LoVo (cell line): ENCODE data around the gene PTPN11.
A peak's percentile ranks its signal among the peaks of the same experiment; 100 is the strongest.
"Not testable (repeated sequence)": the region's sequence is repeated elsewhere in the genome, so short reads cannot be mapped to it uniquely, and the experiment has no call there.

Experiments
- DNase-seq: peaks from one replicate; pipeline ENCODE4 v3.0.0-alpha.2; 2016; ENCODE audit warnings: low spot score

Gene PTPN11

DNA sequence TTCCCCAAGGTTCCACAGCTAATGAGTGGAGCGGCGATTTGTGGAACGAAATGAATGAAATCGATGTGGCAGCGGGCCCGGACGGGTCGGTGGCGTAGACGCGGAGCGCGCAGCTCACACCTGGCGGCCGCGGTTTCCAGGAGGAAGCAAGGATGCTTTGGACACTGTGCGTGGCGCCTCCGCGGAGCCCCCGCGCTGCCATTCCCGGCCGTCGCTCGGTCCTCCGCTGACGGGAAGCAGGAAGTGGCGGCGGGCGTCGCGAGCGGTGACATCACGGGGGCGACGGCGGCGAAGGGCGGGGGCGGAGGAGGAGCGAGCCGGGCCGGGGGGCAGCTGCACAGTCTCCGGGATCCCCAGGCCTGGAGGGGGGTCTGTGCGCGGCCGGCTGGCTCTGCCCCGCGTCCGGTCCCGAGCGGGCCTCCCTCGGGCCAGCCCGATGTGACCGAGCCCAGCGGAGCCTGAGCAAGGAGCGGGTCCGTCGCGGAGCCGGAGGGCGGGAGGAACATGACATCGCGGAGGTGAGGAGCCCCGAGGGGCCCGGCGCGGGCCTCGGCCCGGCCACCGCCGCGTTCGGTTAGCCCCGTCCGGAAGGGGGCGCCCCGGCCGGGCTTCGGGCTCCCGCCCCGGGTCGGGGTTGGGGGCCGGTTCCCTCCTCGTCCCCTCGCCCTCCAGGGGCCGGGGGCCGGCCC is at the start of gene PTPN11:
Gene PTPN11 (plus strand): TSS at position 340 of the 689 bp plus-strand sequence. CDS start 165 bp downstream, at position 505.
- peak; percentile 90 for DNase-seq

DNA sequence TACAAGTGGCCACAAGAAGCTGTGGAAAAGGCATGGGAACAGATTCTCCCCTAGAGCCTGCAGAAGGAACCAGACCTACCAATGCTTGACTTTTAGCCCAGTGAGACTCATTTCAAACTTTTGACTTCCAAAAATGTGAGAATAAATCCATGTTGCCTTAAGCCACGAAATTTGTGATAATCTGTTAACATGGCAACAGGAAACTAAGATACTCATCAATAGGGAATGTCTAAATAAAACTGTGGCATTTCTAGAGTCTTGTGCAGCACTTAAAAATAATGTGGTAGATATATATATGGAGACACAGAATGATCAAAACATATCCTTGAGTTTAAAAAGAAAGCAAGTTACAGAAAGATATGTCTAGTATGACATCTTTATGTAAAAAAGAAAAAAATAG is 48.5 kb upstream of the PTPN11 start:
- DNase-seq: no peak

DNA sequence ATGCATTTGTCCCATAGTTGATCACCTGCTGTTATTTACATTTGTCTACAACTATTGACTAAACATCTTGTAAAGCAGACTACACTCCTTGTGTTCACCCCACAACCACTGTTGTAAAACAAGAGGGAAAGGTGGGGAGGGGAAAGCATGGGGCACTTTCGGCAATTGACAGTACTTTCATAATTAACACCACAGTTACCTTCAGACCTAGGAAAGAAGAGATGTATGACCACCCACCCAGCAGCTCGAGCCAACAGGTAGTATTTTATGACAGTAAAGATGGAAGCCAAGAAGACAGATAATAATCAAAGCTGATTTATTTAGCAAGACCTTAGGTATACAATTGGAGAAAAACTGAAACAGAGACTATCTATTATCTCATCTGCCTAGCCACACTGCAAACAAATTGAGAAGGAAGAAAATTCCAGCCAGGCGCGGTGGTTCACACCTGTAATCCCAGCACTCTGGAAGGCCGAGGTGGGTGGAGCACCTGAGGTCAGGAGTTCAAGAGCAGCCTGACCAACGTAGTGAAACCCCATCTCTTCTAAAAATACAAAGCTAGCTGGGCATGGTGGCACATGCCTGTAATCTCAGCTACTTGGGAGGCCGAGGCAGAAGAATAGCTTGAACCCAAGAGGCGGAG is 47.8 kb upstream of the PTPN11 start:
- no peak for DNase-seq

DNA sequence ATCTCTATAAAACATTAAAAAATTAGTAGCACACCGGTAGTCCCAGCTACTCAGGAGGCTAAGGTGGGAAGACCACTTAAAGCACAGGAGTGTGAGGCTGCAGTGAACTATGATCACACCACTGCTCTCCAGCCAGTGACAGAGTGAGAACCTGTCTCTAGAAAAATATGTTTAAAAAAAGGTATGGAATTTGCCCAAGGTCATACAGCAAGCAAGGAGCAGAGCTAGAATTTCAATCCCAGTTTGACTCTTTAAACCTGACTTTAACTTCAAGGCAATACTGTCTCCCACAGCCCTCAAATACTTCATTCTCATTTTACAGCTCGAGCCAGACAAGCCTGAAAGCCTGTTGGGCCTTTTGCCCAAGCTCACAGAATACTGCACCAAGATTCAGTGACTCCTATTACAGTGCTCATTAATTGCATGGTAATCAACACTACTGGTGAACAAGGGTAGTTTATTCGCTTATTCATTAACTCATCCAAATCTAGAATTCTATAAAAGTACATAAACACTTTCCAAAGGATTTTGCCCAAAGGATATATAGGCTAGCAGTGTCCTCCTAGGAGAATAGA is 44.5 kb upstream of the PTPN11 start:
- no peak for DNase-seq

DNA sequence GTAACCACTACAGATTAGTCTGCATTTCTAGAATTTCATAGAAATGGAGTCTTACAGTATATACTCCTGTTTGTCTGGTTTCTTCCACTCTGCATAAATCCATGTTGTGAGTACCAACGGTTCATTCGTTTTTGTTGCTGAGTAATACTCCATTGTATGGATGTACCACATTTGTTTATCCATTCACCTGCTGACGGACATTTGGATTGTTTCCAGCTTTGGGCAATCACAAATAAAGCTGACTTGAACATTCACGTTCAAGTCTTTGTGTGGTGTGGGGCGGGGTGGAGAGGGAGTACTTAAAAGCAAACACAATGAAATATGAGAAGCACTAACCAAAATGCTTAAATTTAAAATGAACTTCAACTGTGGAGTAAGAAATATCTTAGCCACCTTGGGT is 43.6 kb upstream of the PTPN11 start:
- DNase-seq: no peak

DNA sequence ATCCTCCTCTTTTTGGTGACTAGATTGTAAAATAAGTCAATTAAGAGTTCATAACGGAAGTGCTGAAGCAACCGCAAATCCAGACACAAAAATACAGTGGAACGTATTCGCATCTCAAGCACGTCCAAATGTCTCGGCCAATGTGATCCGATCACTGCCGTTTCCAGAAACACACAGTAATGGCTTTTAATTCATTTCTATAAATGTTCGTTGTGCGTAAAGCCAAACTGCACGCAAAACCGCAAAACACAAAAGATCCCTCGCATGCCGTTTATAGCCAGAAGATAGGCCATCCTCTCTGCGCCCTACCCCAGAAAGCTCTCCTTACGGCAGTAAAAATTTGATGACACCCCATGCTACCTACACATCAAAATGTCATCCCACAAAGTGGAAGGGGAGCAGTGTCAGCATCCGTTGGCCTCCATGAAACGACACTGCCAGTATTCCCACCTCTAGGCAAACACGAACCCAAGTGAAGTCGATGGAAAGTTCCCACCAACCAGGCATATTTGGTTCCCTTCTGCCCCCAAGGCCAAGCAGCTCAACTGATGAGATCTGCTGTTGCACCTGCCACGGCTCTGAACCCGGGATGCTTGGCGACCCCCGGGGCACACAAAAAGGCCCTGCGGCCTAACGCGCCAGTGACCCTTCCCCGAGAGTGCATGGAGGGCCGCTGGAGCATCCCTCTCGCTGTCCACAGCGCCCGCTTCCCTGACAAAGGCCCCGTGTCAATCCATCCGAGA is 37.9 kb upstream of the PTPN11 start:
- DNase-seq: no peak

DNA sequence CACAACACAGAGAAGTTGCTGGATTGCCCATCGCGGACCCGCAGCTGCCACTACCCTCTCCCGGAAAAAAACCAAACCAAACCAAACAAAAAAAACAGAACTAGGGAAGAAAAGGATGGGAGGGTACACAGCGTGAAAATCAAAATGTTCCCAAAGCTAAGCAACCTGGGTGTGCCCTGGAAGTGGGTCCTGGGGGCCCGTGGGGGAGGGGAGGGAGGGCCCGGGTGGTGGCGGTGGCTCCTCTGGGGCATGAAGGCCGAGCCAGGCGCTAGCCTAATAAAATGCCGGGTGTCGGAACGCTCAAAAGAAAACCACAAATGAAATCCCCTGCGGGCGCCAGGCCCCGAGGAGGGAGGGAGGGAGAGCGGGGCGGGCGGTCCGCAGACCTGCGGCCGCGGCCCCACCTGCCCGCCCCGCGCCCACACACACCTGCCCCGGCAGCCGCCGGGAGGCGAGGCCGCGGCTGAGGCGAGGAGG is 37.3 kb upstream of the PTPN11 start:
- peak; percentile 47 for DNase-seq

DNA sequence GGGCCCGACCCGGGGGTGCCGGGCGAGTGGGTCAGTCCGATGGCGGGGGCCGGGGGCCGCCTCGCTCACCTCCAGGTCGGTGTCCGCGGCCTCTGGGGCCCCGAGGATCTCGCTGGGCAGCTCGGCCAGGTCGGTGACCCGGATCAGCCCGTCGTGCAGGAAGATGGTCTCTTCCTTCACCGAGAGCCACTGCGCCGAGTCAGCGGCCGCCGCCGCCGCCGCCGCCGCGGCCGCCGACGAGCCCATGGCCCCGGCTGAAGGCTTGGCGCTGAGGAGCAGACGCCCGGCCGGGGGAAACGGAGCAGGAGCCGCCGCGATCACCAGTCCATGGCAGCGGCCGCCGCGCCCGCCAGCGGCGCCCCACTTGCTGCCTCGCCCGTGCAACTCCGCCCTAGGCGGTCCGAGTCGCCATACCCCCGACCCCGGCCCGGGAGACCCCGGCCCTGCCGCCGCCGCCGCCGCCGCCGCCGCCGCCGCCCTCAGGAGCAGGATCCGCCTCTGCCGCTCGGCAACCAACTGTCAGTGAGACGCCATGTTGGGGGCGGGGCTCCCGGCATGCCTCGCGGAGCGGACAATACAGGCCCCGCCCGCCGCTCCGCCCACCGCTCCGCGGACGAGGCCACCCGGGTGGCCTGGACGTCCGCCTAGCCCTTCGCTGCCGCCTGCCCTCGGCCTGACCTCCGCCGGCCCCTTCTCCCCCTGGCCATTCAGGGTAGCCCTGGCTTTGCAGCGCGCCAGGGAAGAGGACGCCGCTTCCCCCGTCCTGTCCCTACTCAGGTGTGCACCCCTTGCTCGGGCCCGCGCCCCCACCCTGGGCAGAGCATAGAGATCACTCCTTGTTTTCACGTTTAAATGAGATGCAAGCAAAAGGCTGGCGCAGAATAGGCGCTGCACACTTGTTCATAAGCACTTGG is 36.6 kb upstream of the PTPN11 start, which contains the start of gene HECTD4:
Gene HECTD4 (minus strand): TSS at position 549 of the 914 bp plus-strand sequence. CDS start 303 bp downstream, at position 246.
- DNase-seq: peak; percentile 96

DNA sequence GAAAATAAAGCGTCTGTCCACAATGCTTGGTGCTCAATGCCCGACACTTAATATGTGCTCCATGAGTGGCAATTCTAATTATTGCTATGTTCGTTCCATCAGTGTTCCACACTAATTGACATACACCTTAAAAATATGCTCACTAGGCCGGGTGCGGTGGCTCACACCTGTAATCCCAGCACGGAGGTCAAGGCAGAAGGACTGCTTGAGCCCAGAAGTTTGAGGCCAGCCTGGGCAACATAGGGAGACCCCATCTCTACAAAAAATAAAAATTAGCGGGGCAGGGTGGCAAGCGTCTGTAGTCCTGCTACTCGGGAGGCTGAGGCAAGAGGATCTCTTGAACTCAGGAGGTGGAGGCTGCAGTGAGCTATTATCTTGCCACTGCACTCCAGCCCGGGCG is 35.9 kb upstream of the PTPN11 start:
- no peak for DNase-seq

DNA sequence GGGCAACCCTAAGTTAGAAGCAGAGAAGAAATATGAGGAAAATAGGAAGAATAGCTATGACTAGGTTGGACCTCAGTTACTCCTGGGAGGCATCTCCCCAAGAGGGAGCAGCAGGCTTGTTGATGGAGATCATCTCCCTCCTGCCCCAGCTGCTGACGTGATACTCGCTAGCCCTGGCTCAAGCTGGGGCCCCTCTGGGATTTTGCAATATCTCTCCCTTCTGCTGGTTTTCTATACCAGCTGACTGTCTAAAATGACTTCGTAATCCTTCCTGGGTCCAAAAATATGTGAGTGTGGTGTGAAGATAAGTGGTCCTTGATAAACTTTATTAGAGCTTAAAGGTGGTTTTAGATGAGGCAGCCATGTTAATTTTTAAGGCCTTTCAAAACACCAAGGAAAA is 32.0 kb upstream of the PTPN11 start:
- no peak for DNase-seq

DNA sequence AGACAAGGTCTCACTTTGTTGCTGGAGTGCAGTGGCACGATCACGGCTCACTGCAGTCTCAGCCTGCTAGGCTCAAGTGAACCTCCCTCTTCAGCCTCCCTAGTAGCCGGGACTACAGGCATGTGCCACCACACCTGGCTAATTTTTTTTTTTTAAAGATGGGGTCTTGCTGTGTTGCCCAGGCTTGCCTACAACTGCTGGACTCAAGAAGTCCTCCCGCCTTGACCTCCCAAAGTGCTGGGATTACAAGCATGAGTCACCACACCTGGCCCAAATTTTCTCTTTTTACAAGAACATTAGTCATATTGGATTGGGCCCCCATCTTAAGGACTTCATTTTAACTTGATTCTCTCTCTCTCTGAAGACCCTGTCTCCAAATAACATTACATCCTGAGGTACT is 29.5 kb upstream of the PTPN11 start:
- DNase-seq: no peak

DNA sequence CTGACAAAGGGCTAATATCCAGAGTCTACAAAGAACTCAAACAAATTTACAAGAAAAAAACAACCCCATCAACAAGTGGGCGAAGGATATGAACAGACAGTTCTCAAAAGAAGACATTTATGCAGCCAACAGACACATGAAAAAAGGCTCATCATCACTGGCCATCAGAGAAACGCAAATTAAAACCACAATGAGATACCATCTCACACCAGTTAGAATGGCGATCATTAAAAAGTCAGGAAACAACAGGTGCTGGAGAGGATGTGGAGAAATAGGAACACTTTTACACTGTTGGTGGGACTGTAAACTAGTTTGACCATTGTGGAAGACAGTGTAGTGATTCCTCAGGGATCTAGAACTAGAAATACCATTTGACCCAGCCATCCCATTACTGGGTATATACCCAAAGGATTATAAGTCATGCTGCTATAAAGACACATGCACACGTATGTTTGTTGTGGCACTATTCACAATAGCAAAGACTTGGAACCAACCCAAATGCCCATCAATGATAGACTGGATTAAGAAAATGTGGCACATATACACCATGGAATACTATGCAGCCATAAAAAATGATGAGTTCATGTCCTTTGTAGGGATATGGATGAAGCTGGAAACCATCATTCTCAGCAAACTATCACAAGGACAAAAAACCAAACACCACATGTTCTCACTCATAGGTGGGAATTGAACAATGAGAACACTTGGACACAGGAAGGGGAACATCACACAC is 28.7 kb upstream of the PTPN11 start:
- not testable (repeated sequence) for DNase-seq

DNA sequence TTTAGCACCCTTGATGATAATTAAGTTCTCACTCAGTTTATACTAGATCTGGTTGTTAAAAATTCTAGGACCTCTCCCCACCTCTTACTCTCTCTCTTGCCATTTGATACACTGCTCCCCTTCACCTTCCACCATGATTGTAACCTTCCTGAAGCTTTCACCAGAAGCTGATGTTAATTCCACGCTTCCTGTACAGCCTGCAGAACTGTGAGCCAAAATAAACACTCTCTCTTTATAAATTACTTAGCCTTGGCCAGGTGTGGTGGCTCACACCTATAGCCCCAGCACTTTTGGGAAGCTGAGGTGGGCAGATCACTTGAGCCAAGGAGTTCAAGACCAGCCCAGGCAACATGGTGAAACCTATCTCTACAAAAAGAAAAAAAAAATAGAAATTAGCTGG is 25.4 kb upstream of the PTPN11 start:
- DNase-seq: no peak

DNA sequence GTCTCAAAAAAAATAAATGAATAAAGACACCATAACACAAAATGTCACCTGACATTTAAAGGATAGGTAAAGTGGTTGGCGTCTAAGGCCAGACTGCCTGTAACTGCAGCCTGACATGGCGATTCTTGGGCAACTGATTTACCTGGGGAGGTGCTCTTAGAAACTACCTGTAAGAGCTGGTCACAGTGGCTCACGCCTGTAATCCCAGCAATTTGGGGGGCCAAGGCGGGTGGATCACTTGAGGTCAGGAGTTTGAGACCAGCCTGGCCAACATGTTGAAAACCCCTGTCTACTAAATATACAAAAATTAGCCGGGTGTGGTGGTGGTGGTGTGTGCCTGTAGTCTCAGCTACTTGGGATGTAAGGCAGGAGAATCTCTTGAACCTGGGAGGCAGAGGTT is 17.7 kb upstream of the PTPN11 start:
- DNase-seq: no peak

DNA sequence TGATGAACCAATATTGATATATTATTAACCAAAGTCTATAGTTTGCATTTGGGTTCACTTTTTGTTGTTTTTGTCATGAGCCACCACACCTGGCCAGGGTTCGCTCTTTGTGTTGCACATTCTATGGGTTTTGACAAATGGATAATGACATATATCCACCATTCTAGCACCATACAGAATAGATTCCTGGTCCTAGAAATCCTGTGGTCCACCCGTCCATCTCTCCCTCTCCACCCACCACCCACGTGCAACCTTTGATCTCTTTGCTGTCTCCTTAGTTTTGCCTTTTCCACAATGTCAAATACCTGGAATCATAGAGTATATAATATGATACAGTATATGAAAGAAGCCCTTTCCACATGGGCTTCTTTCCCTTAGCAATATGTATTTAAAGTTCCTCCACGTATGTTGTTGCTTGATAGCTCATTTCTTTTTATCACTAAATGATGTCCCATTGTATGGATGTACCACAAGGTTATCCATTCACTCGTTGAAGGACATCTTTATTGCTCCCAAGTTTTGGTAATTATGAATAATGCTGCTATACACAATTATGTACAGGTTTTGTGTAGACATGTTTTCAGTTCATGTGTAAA is 16.7 kb upstream of the PTPN11 start:
- no peak for DNase-seq

DNA sequence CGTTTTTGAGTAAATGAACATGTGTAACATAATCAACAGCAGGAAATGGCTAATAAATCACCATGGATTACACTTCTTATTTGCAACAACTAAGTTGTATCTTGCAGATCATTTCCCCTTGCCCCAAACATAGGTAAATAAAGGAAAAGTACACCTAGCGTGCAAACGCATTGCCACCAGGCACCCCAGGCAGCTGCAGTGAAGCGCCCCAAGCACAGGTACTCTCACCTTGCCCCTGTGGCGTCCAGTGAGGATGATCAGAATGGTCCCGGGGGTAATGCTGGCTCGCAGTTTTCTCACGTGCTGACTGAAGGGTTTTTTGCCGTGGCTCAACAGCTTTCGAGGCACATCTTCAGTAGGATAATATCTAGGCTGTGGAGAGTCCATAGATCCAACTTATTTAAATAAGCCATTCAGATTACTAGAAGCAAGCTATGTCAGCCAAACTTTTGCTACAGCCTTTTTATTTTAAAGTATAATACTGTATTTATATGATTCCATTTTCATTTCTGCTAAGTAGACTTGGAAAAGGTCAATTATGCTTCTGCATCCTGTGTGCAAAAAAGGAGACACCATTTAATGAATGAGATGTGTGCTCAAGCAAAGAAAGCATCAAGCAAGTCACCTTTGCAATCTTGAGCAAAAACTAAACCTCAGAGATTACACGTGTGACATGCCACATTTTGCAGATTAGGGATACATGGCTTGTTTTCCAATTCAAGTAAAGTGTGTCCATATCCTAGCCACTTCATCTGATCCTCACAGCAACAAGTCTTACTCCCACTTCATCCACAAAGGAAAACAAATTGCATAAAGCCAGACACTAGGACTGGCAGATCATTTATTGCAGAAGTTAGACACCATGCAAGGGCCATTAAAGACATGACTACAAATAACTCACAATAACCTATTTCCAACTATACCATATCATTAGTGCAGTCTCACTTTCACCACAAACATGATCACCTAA is 11.9 kb upstream of the PTPN11 start:
- no peak for DNase-seq

DNA sequence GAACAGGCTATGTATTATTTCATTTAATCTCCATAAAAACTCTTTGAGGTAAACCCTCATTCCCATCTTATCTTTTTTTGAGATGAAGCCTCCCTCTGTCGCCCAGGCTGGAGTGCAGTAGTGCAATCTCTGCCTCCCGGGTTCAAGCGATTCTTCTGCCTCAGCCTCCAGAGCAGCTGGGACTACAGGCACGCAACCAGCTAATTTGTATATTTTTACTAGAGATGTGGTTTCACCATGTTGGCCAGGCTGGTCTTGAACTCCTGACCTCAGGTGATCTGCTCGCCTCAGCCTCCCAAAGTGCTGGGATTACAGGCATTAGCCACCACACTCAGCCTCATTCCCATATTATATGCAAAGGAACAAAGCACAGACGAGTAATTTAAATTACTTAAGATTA is 11.1 kb upstream of the PTPN11 start:
- not testable (repeated sequence) for DNase-seq

DNA sequence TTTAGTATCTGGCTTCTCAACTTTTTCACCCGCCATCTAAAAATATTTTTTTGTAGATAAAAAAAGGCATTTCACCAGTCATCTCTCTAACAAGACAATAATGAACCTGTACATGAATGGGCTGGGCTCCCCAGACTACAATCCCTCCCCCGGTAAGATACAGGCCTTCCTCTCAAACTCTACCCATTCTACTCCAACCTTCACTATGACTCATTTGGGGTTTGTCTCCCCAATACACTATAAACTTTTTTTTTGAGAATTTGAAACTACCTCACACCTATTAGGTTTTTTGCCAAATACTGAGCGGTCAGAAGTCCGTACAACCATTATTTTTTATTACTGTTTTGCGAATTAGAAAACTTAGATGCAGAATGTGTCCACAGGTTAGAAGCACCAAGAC is 10.1 kb upstream of the PTPN11 start:
- DNase-seq: no peak
